Fibroblast of skin of scalp (primary cell): ENCODE data around the gene BAG5.
A peak's percentile ranks its signal among the peaks of the same experiment; 100 is the strongest.

Experiments used
- DNase-seq: peaks from one replicate; pipeline ENCODE4 v3.0.0-alpha.2; 2013

Gene BAG5

GRCh38 chr14:103563226-103563620 lies 766 bp upstream of the BAG5 start:
- DNase-seq, result no peak

- peak; percentile 41 for DNase-seq
Measured at GRCh38 chr14:103562179-103562428, 353 bp downstream of the BAG5 start.

GRCh38 chr14:103561381-103562178 lies 877 bp downstream of the BAG5 start:
- DNase-seq, result peak; percentile 29

GRCh38 chr14:103560691-103561090 lies 1.8 kb downstream of the BAG5 start:
- DNase-seq, result no peak

DNA sequence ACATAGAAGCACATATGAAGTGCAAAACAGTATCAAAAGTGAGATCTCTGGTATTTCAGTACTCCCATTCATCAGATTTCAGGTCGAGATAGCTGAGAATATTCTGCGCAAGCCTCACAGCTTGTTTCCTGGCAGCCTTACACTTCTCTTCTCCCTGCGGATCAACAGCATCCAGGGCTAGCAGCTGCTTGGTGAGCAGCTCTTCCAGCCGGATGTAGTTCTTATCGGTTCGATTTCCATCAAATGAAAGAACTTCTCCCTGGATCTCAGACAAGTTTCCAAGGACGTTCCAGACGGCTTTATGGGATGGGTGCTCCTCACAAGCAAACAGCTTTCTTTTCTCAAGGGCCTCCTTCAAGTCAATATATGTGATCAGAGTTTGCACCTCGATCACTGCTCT lies 2.7 kb downstream of the BAG5 start:
- DNase-seq, result no peak

GRCh38 chr14:103558071-103558882 lies 4.2 kb downstream of the BAG5 start:
- DNase-seq, result no peak

DNA sequence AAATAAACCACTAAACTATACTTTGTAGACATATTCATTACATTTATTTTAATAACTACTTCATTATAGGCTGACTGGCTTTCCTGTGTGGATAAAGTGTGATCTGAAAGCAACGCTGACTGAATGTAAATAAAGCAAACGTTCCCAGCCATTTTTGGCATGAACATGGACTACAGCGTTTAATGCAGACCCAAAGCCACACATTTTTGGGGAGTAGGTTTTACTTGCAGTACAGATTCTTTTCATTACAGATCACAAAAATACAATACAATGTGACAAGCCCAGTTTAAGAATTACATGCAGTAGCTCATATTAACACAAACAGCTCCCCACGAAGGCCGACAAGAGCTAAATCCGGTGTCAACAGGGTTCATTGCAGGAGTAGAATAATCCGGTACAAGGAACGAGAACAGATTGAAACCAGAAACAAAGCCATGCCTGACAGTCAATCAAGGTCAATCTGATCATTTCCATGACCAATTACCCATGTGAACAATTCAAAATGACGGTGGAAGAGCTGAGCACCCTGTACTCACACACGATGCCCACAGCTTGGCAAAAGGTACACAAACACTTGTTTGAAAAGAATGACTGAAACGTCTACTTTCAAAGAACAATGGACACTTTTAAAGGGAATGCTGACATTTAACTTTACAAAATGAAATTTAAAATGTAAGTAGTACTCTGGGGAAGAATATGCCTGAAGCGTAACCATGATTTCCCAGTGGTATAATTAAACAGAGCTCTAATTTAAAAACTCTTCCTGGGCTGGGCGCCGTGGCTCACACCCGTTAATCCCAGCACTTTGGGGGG lies 5.3 kb downstream of the BAG5 start:
- DNase-seq, result no peak

DNA sequence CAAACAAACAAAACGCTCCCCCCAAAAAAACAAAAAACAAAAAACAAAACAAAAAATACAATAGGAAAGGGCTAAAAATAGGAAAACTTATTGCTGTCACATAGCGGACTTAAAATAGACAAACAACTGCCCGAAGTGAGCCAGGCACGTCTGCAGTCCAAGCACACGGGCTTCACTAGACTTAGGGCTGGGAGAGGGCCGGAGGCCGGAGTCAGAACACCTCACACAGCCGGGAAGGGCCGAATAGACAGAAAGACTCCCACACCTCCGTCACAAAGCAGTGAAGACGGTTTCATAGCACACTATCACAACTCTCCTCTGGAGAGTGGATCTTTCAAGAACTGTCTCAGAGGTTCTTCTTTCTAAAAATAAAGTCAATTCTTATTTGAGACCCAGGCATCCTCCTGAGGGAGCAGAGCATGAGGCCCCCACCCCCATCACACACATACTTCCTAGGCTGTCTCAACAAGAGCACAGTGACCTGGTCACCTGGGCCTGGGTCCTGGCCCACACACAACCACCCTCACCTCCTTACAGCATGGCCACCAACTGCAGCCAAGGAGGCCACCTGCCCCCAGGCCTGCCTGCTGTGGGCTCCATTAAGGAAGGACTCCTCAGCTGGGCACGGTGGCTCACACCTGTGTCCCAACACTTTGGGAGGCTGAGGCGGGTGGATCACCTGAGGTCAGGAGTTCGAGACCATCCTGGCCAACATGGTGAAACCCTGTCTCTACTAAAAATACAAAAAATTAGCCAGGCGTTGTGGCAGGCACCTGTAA lies 6.7 kb downstream of the BAG5 start:
- no peak for DNase-seq

GRCh38 chr14:103552846-103553210 lies 9.6 kb downstream of the BAG5 start:
- no peak for DNase-seq

DNA sequence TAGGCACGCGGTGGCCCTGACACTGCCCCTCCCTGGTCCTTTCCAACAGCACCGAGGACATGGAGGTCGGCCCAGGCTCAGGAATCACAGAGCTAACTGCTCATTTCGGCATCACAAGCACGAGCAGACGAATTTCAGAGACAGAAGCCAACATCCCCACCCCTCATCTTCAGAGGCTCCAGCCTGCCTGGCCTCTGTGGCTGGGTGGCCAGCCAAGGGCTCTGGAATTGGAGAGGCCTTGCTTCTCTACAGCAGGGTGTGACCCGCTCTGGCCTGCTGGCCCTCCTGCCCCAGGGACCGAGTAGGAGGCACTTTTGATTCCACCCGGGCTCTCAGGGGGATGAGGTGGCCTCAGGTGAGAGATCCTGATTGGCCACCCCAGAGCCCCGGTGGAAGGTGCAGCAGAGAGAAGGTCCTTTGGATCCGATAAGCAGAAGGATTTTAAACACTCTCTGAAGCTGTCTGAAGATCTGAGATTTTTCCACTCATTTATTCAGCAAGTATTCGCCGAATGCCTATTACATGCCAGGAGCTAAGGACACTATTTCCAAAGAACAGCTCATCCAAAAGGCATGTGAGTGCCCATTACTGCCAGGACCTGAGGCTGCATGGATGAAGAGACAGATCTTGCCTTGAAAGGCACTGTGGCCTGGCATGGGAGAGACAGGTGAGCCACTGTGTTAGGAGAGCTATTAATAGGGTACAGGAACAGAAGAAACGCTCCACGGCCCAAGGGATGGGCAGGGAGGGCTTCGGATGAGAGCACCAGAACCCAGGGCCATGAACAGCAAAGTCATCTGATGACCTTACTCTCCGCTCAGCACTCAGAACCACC lies 10.2 kb downstream of the BAG5 start:
- DNase-seq, result peak; percentile 41

DNA sequence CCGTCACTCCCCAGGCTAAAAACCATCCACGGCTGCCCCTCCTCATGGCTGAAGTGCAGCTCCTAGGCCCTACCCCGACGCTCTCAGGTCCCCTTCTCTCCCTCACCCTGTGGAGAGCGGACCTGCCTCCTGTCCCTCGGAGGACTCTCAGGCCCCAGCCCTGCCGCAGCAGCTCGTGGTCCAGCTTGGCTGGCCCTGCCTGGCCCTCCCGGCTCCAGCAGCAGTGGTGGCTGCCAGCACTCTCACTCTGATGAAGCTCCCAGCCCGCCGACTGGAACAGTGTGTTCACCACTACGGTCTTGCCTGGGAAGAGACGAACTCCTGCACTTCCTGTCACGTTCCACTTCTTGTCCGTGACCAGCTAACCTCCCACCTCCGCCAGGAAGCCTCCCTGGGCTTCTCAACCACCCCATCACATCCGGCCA lies 11.1 kb downstream of the BAG5 start:
- no peak for DNase-seq

DNA sequence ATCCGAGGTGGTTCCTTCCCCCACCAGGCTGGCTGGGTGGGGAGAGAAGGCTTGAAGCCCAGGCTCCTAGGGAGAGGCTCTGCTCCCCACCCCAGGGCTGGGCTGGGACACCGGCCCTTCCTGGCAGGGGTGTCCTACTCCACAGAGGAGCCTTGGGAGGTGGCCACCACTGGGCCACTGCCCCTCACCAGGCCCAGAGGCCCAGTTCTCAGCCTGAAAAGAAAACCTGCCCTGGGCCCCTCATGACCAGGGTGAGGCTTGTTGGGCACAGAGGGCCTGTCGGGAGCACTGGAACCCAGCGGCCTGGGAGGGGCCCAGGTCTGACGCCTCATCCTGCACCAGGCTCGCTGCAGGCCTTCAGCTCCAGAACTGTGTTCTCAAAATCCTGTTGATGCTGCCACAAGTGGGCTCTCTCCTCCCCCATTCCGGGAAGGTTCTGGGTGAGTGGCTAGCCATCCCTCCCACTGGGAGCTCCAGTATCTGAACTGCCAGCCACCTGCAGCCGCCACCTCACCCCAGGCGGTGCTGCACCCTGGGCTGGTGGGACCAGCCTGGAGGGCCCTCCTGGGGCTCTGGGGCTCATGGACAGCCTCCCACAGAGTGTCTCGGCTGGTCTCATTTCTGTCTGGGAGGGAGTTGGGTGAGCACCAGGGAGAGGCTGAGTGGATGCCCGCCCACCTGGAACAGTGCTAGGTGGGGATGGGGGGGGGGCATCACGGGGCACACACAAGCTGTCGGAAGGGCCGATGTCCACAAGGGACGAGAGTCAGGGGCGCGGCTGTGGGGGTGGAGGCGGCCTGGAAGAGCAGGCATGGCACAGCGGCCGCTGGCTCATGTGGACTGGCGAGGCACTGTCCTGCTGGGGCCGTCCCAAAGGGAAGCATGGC lies 11.8 kb downstream of the BAG5 start:
- DNase-seq, result no peak

- DNase-seq, result no peak
Measured at GRCh38 chr14:103549361-103550311, 12.8 kb downstream of the BAG5 start.

DNA sequence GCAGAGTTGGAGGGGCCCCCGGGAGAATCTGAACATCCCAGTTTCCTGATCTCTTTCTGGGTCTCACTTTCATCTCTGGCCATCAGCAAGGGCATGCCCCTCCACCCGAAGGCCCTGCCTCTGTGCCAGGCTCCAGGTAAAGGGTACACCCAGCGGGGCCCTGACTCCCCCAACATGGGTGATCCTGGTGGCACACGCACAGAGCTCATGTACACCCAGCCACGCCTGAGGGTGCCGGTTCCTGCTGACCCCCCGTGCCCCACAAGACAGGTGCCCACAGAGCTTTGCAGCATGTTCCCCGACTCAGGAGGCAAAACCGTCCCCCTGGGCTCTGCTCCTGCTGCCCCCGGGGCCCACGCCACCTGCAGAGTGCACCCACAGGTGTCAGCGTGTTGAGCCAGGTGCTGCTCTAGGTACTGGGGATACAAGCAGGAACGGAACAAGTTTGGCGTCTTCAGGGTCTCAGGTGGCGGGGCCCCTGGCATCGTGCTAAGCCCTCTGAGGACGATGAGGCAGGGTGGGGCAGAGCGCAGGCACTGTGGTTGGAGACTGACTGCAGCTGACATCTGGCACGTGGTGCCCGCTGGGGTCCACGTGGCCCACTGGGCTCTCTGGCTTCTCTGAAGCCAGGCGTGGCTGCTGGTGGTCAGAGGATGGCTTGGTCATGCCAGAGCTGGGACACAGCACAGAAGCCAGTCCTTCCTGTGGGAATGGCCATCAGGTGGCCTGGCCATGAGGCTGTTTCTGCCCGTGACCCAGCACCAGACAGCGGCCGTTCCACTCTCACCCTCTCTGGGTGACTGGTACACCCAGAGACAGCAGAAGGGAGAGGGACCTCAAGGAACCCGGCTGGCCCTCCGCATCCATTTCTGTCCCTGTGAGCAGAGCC lies 13.8 kb downstream of the BAG5 start:
- no peak for DNase-seq

DNA sequence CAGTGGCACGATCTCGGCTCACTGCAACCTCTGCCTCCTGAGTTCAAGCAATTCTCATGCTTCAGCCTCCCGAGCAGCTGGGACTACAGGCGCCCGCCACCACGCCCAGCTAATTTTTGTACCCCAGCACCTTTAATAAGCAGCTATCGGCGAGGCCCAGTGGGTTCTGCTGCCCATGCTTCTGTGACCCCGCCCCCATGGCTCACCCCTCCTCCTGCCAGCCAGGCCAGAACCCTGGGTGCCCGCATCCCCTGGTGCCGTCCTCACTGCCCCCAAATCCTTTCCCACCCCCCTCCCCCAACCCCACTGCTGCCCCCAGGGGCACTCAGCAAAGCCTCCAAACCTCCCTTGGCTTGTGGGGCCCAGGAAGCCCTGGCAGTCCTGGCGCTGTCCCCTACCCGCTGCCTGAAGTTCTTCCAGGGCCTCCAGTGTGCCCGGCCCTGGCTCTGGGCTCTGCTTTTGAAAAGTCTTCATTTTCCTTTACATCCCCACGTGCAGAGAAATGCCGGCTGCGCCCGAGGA lies 14.5 kb downstream of the BAG5 start:
- DNase-seq, result no peak

- no peak for DNase-seq
Measured at GRCh38 chr14:103547455-103547940, 15.0 kb downstream of the BAG5 start.

GRCh38 chr14:103546652-103547454 lies 15.6 kb downstream of the BAG5 start:
- DNase-seq, result peak; percentile 51
